Mesenchymal stem cell (in vitro differentiated cells and primary cell): ENCODE measurements around the gene GPR15.

Experiments
- DNase-seq: peaks from one replicate; pipeline ENCODE4 v3.0.0-alpha.2; 2013
- H2AFZ ChIP-seq: one replicate; pipeline ENCODE4 v1.6.1; 2013; ENCODE audit warnings: low read depth, mild to moderate bottlenecking, control low read depth, inconsistent platforms, low read length, moderate library complexity
- H2AK5ac ChIP-seq: 2 replicates; pipeline ENCODE4 v1.6.1; 2013; ENCODE audit warnings: low read length, moderate library complexity, mild to moderate bottlenecking, inconsistent platforms; ENCODE audit not compliant: severe bottlenecking
- H2BK120ac ChIP-seq: one replicate; pipeline ENCODE4 v1.6.1; 2013; ENCODE audit warnings: low read depth, mild to moderate bottlenecking, inconsistent platforms, low read length, moderate library complexity
- H2BK12ac ChIP-seq, 2 experiments: one replicate each; pipeline ENCODE4 v1.6.1; 2013; ENCODE audit warnings: inconsistent platforms in 2 of 2, low read length in 2 of 2, mild to moderate bottlenecking in 2 of 2, moderate library complexity in 2 of 2, control low read depth in 1 of 2
- H2BK15ac ChIP-seq: one replicate; pipeline ENCODE4 v1.6.1; 2013; ENCODE audit warnings: mild to moderate bottlenecking, low read depth, inconsistent platforms; ENCODE audit not compliant: poor library complexity, severe bottlenecking
- H2BK5ac ChIP-seq: 2 replicates; pipeline ENCODE4 v1.6.1; 2013; ENCODE audit warnings: low read depth, mild to moderate bottlenecking, low read length, control low read depth, inconsistent platforms; ENCODE audit not compliant: poor library complexity, severe bottlenecking
- H3K14ac ChIP-seq, 2 experiments: one replicate each; pipeline ENCODE4 v1.6.1; 2013; ENCODE audit warnings: inconsistent platforms in 2 of 2, low read length in 2 of 2, control low read depth in 1 of 2, mild to moderate bottlenecking in 1 of 2, moderate library complexity in 1 of 2
- H3K18ac ChIP-seq, 2 experiments: one replicate each; pipeline ENCODE4 v1.6.1; 2013; ENCODE audit warnings: inconsistent platforms in 2 of 2, low read length in 2 of 2, control low read depth in 1 of 2, low read depth in 1 of 2, mild to moderate bottlenecking in 1 of 2
- H3K23ac ChIP-seq, 2 experiments: one replicate each; pipeline ENCODE4 v1.6.1; 2013; ENCODE audit warnings: inconsistent platforms in 2 of 2, low read length in 2 of 2, mild to moderate bottlenecking in 2 of 2, moderate library complexity in 2 of 2, control low read depth in 1 of 2
- H3K27ac ChIP-seq: 2 replicates; pipeline ENCODE4 v1.5.1; 2013; ENCODE audit warnings: mild to moderate bottlenecking, moderate library complexity, low read length, control low read depth, inconsistent platforms; ENCODE audit not compliant: poor library complexity, severe bottlenecking
- H3K27me3 ChIP-seq, 2 experiments: 2 replicates each; pipeline versions ENCODE4 v1.6.1 to v1.7.0; 2013; ENCODE audit warnings: low read length in 2 of 2, mild to moderate bottlenecking in 2 of 2, moderate library complexity in 2 of 2, control low read depth in 1 of 2, inconsistent platforms in 1 of 2; ENCODE audit not compliant: control insufficient read depth in 1 of 2, insufficient read depth in 1 of 2
- H3K36me3 ChIP-seq, 2 experiments: 2 replicates each; pipeline versions ENCODE4 v1.6.1 to v1.7.0; 2013; ENCODE audit warnings: low read length in 2 of 2, control low read depth in 1 of 2, inconsistent platforms in 1 of 2, low read depth in 1 of 2, mild to moderate bottlenecking in 1 of 2; ENCODE audit not compliant: insufficient read depth in 2 of 2, control insufficient read depth in 1 of 2
- H3K4ac ChIP-seq, 2 experiments: one replicate each; pipeline ENCODE4 v1.6.1; 2013; ENCODE audit warnings: inconsistent platforms in 2 of 2, low read length in 2 of 2, mild to moderate bottlenecking in 2 of 2, moderate library complexity in 2 of 2, control low read depth in 1 of 2, low read depth in 1 of 2
- H3K4me1 ChIP-seq: 2 replicates; pipeline ENCODE4 v1.6.1; 2013; ENCODE audit warnings: low read depth, low read length, control low read depth; ENCODE audit not compliant: control insufficient read depth, insufficient read depth
- H3K4me2 ChIP-seq: 2 replicates; pipeline ENCODE4 v1.6.1; 2013; ENCODE audit warnings: low read length, mild to moderate bottlenecking, inconsistent platforms; ENCODE audit not compliant: poor library complexity, severe bottlenecking
- H3K4me3 ChIP-seq, 2 experiments: 2 replicates each; pipeline versions ENCODE4 v1.5.1 to v1.7.0; 2013; ENCODE audit warnings: low read length in 2 of 2, mild to moderate bottlenecking in 2 of 2, control low read depth in 1 of 2, low read depth in 1 of 2; ENCODE audit not compliant: insufficient read depth in 1 of 2
- H3K79me1 ChIP-seq: replicated peaks from 2 replicates; pipeline ENCODE4 v1.6.1; 2013; ENCODE audit warnings: mild to moderate bottlenecking, control low read depth, low read length, inconsistent platforms; ENCODE audit not compliant: poor library complexity, severe bottlenecking
- H3K9ac ChIP-seq: 2 replicates; pipeline ENCODE4 v1.7.0; 2013; ENCODE audit warnings: mild to moderate bottlenecking, low read length, moderate library complexity
- H3K9me3 ChIP-seq: 2 replicates; pipeline ENCODE4 v1.7.0; 2013; ENCODE audit warnings: mild to moderate bottlenecking, low read length; ENCODE audit not compliant: control insufficient read depth
- H4K8ac ChIP-seq: one replicate; pipeline ENCODE4 v1.6.1; 2013; ENCODE audit warnings: inconsistent platforms, mild to moderate bottlenecking, low read length, moderate library complexity
- H4K91ac ChIP-seq: one replicate; pipeline ENCODE4 v1.6.1; 2013; ENCODE audit warnings: mild to moderate bottlenecking, low read length, inconsistent platforms
- whole genome bisulfite sequencing: methylation state at CpG from one replicate; pipeline ENCODE4 v1.1.7; 2013; ENCODE audit warnings: mixed read lengths; 5-methylcytosine and 5-hydroxymethylcytosine counted together

The GPR15 gene

DNA sequence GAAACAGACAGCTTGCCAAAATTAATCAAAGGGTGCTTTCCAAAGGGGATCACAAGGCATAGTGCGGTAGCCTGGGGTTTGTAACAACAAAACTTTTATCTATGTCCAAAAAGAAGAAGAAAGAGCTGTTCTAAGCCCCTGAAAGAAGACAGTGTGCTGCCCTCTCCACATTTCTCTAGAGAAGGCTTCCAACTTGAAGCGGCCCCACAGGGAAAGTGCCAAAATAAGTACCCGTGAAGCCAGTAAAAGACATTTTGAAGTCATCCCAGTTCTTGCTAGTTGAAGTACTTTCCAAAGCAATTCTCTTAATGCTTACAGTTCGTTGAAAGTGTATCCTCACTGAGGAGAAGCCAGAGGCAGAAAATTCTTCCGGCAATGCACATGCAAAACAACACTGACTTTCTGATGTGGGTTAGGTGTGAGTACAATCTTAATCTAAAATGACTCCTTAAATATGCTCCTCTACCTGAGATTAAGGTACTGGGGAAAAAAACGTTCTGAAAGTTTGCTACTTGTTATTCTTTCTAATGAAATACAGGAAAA lies 21.3 kb downstream of the GPR15 start:
- WGBS, result 84% methylated on average over 4 of the region's 6 CpGs
- H2BK15ac ChIP-seq, result no peak overlapping the region
- no peak overlapping the region for H3K4me2 ChIP-seq
- H2BK12ac ChIP-seq, result no peak overlapping the region
- no peak overlapping the region for H2BK120ac ChIP-seq
- H3K27me3 ChIP-seq, result peaks cover 10 to 32% of the 10 kb centered on the region in 2 experiments
- H3K36me3 ChIP-seq, result no peaks in the 10 kb centered on the region
- no peak for DNase-seq
- H3K18ac ChIP-seq, result no peak overlapping the region
- no peak overlapping the region for H3K4me3 ChIP-seq
- H3K9ac ChIP-seq, result no peak overlapping the region
- H3K14ac ChIP-seq, result no peak overlapping the region
- H4K8ac ChIP-seq, result no peak overlapping the region
- H3K79me1 ChIP-seq, result no peaks in the 10 kb centered on the region
- no peak overlapping the region for H2AK5ac ChIP-seq
- no peaks in the 10 kb centered on the region for H3K9me3 ChIP-seq
- no peak overlapping the region for H3K27ac ChIP-seq
- H3K4ac ChIP-seq, result no peak overlapping the region
- H3K4me1 ChIP-seq, result no peaks in the 10 kb centered on the region
- no peak overlapping the region for H2AFZ ChIP-seq
- H3K23ac ChIP-seq, result no peak overlapping the region
- H2BK5ac ChIP-seq, result no peak overlapping the region
- no peak overlapping the region for H4K91ac ChIP-seq

DNA sequence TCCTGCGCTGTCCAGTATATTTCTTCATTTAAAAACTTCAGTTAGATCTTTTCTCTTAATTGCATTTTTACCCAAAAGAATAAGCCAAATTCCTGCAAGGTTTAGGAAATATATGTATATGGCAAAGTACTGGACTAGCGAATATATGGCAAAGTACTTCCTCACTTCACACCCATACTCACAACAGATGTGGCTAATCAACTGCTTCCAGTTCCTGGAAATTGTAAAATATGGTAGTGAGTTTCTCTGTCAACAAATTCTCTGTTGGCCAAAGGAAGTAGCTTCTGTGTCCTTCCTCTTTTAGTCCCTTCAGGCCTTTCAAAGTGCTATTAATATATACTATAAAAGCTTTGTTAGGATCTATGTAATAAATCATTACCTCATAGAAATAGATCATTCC lies 22.0 kb downstream of the GPR15 start:
- WGBS, result 100% methylated on average over 1 of the region's 2 CpGs
- Histone ChIP-seq H3K14ac (no peak overlapping the region), H2BK5ac (no peak overlapping the region), H3K79me1 (no peaks in the 10 kb centered on the region), H3K27ac (no peak overlapping the region), H3K9me3 (no peaks in the 10 kb centered on the region), H3K18ac (no peak overlapping the region), H3K4ac (no peak overlapping the region), H4K91ac (no peak overlapping the region), H3K4me1 (no peaks in the 10 kb centered on the region), H2BK12ac (no peak overlapping the region), H2BK15ac (no peak overlapping the region), H3K27me3 (peaks cover 10 to 32% of the 10 kb centered on the region in 2 experiments), H2BK120ac (no peak overlapping the region), H3K9ac (no peak overlapping the region), H3K4me2 (no peak overlapping the region), H2AK5ac (no peak overlapping the region), H4K8ac (no peak overlapping the region), H3K4me3 (no peak overlapping the region), H2AFZ (no peak overlapping the region), H3K23ac (no peak overlapping the region), H3K36me3 (no peaks in the 10 kb centered on the region)
- no peak for DNase-seq

DNA sequence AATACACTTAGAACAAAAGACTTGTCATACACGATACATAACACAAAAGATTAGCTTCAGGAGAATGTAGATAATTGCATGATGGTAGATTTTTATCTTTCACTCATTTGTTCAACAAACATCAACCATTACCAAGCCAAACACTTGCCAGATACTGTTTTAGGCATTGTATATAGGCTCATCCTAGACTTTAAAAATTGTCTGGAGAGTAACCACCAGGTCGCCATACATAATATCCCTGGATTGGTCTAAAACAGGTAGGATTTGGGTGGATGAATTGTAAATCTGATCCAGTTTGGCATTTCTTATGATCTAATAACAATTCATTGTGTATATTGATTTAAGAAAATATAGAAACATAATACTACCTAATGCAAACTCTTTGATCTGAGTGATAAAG lies 22.8 kb downstream of the GPR15 start:
- no peak overlapping the region for H2BK15ac ChIP-seq
- no peak overlapping the region for H3K23ac ChIP-seq
- no peaks in the 10 kb centered on the region for H3K79me1 ChIP-seq
- no peak overlapping the region for H3K4ac ChIP-seq
- WGBS, result no CpG with 5 or more reads among the region's 2 CpGs
- no peak overlapping the region for H3K27ac ChIP-seq
- H3K9ac ChIP-seq, result no peak overlapping the region
- no peak overlapping the region for H2BK5ac ChIP-seq
- H3K27me3 ChIP-seq, result peaks cover 6 to 31% of the 10 kb centered on the region in 2 experiments
- H3K14ac ChIP-seq, result no peak overlapping the region
- H4K91ac ChIP-seq, result no peak overlapping the region
- H2AK5ac ChIP-seq, result no peak overlapping the region
- H3K4me1 ChIP-seq, result no peaks in the 10 kb centered on the region
- H3K36me3 ChIP-seq, result no peaks in the 10 kb centered on the region
- no peak overlapping the region for H2AFZ ChIP-seq
- no peak overlapping the region for H4K8ac ChIP-seq
- no peak overlapping the region for H2BK120ac ChIP-seq
- no peak overlapping the region for H2BK12ac ChIP-seq
- no peak overlapping the region for H3K18ac ChIP-seq
- H3K4me2 ChIP-seq, result no peak overlapping the region
- no peak for DNase-seq
- H3K4me3 ChIP-seq, result no peak overlapping the region
- no peaks in the 10 kb centered on the region for H3K9me3 ChIP-seq

DNA sequence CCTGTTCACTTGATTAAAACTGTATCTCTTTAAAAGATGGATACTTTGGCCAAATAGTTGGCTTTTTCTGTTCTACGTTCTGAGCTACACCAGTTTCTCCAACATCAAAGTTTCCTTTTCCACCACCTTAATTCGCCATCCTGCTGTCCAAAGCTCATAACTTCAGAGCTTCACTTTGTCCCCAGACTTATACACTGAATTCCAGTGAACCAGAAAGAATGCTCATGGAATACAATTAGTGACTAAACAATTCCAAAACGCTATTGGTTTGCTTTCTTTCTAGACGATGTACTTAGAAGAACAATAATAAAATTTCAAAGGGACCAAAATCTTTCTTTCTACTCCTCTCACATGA lies 23.2 kb downstream of the GPR15 start:
- H2BK5ac ChIP-seq, result no peak overlapping the region
- no peak overlapping the region for H4K8ac ChIP-seq
- WGBS, result 41% methylated on average over 3 of the region's 4 CpGs
- H3K18ac ChIP-seq, result no peak overlapping the region
- no peak overlapping the region for H3K4me3 ChIP-seq
- no peaks in the 10 kb centered on the region for H3K36me3 ChIP-seq
- no peak overlapping the region for H3K23ac ChIP-seq
- no peaks in the 10 kb centered on the region for H3K4me1 ChIP-seq
- H3K9me3 ChIP-seq, result no peaks in the 10 kb centered on the region
- DNase-seq, result no peak
- no peak overlapping the region for H3K4me2 ChIP-seq
- no peak overlapping the region for H2BK120ac ChIP-seq
- H3K27ac ChIP-seq, result no peak overlapping the region
- H4K91ac ChIP-seq, result no peak overlapping the region
- no peak overlapping the region for H3K4ac ChIP-seq
- H3K14ac ChIP-seq, result no peak overlapping the region
- H2AK5ac ChIP-seq, result no peak overlapping the region
- no peaks in the 10 kb centered on the region for H3K79me1 ChIP-seq
- H3K27me3 ChIP-seq, result peaks cover 4 to 27% of the 10 kb centered on the region in 2 experiments
- H2AFZ ChIP-seq, result no peak overlapping the region
- no peak overlapping the region for H2BK15ac ChIP-seq
- no peak overlapping the region for H3K9ac ChIP-seq
- no peak overlapping the region for H2BK12ac ChIP-seq
